K562 (cell line): ENCODE measurements around the gene CCSAP. TPM values are rescaled to one million over a fixed set of nuclear protein-coding genes. Genes with fewer than 3 reads are reported as not detected.

Experiments
- CBFA2T3 ChIP-seq: fragments of 450-650 bp; IDR thresholded peaks from 2 replicates; pipeline ENCODE4 v1.6.1; 2017
- CTBP1 ChIP-seq: fragments of 450-650 bp; IDR thresholded peaks from 2 replicates; pipeline ENCODE4 v1.6.1; 2016; ENCODE audit warnings: borderline replicate concordance
- FOSL1 ChIP-seq: fragments of 200-800 bp; sonication (Bioruptor generic); conservative IDR thresholded peaks from 2 replicates; pipeline ENCODE4 v1.6.1; 2016; ENCODE audit warnings: missing genetic modification characterization, missing compliant biosample characterization
- PHF8 ChIP-seq: fragments of 200-600 bp; sonication (generic); IDR thresholded peaks from 2 replicates; pipeline ENCODE4 v1.6.1; 2012; ENCODE audit warnings: mixed run types, mild to moderate bottlenecking, inconsistent platforms, low read length, moderate library complexity, borderline replicate concordance
- ZNF146 ChIP-seq: IDR thresholded peaks from one replicate; pipeline ENCODE4 v1.6.1; 2018; ENCODE audit warnings: missing compliant biosample characterization; ENCODE audit not compliant: unreplicated experiment
- ZNF212 ChIP-seq: fragments of 450-650 bp; formaldehyde crosslinking; IDR thresholded peaks from 2 replicates; pipeline ENCODE4 v1.4.0; 2020; ENCODE audit warnings: mild to moderate bottlenecking
- polyA plus RNA-seq, 8 experiments: library from polyadenylated mRNA; depleted of rRNA in 4 of 8; stranded (reverse) in 5 of 8; unstranded in 3 of 8; fragments of >200 nt; fragmentation: Nextera tagmentation in 2 of 8; fragmentation: Illumina TruSeq in 1 of 8; extraction: Ambion mirVana in 2 of 8; extraction: Trizol in 1 of 8; gene quantifications; 2 replicates each; pipeline versions ENCODE4 v1.2.1 to v1.2.3, GENCODE V29; 2011 to 2014; ENCODE audit warnings: inconsistent platforms in 1 of 8, missing spikeins in 1 of 8
- total RNA-seq, 7 experiments: library from RNA; depleted of rRNA in 6 of 7; stranded (reverse); fragments of >200 nt in 6 of 7; fragmentation: Illumina TruSeq in 2 of 7; extraction: Trizol in 2 of 7; gene quantifications; 2 replicates each; pipeline versions ENCODE4 v1.2.1 to v1.2.3, GENCODE V29; 2011 to 2021; ENCODE audit warnings: low replicate concordance in 1 of 7
- TF ChIP-seq, protein P1 (sequence below): sonication (generic); formaldehyde crosslinking; IDR thresholded peaks from 2 replicates; pipeline ENCODE4 v1.4.0; 2020; ENCODE audit warnings: mild to moderate bottlenecking, missing genetic modification reagents
- TF ChIP-seq, protein P2 (sequence below), 2 experiments: fragments of 450-650 bp in 1 of 2; sonication (generic) in 1 of 2; formaldehyde crosslinking in 1 of 2; IDR thresholded peaks in 1 of 2; conservative IDR thresholded peaks in 1 of 2; 2 replicates each; pipeline versions ENCODE4 v1.6.1 to v1.8.1; 2016 to 2023; ENCODE audit warnings: mild to moderate bottlenecking in 2 of 2, moderate library complexity in 2 of 2, inconsistent platforms in 1 of 2, missing genetic modification reagents in 1 of 2
- TF ChIP-seq, protein P3 (sequence below), 2 experiments: fragments of 450-650 bp; formaldehyde crosslinking in 1 of 2; IDR thresholded peaks; 2 replicates each; pipeline versions ENCODE4 v1.4.0 to v1.6.1; 2014 to 2020; ENCODE audit warnings: mild to moderate bottlenecking in 2 of 2, borderline replicate concordance in 1 of 2, low read depth in 1 of 2

CCSAP gene
- total and polyA plus RNA-seq, 9 of the 15 experiments (the other 6 are each of a cell fraction or from before 2014, with no cell fraction given), result 3.6 to 15.9 (median 9.5) TPM

DNA sequence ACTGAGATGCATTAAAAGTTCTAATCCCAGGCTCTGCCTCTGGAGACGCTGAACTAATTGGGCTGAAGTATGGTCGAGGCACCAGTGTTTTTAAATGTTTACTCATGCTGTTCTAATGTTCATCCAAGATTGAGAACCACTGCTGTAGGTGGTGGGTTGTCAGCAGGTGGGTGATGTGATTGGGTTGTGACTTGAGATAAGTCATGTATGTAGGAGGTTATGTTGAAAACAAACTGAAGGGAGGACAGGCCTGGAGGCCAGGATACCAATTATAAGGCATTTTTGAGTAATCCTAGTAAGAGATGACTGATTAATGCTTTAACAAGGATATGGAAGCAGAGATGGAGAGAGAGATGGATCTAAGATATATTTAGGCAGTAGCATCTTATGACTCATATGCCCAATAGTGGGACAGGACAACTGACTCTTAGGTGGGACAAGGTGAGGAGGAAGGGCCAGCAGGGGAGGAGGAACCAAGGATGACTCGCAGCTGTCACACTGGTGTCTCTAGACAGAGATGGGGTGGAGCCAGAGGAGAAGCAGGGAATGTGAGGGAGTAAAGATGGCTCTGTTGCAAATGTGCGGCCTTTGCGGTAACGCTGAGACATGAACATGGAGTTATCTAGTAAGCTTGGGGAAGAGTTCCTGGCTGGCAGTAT lies 42.6 kb downstream of the CCSAP start (continued):
- TF ChIP-seq, protein P1, sequence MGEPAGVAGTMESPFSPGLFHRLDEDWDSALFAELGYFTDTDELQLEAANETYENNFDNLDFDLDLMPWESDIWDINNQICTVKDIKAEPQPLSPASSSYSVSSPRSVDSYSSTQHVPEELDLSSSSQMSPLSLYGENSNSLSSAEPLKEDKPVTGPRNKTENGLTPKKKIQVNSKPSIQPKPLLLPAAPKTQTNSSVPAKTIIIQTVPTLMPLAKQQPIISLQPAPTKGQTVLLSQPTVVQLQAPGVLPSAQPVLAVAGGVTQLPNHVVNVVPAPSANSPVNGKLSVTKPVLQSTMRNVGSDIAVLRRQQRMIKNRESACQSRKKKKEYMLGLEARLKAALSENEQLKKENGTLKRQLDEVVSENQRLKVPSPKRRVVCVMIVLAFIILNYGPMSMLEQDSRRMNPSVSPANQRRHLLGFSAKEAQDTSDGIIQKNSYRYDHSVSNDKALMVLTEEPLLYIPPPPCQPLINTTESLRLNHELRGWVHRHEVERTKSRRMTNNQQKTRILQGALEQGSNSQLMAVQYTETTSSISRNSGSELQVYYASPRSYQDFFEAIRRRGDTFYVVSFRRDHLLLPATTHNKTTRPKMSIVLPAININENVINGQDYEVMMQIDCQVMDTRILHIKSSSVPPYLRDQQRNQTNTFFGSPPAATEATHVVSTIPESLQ (CRISPR knock-in tag), result no peak
- TF ChIP-seq FOSL1, result peak; percentile 39; the same call in 1 of the 2 replicates
- TF ChIP-seq, protein P2, sequence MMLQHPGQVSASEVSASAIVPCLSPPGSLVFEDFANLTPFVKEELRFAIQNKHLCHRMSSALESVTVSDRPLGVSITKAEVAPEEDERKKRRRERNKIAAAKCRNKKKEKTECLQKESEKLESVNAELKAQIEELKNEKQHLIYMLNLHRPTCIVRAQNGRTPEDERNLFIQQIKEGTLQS (IDR thresholded peaks at IDR 0.05), result 0 out of 2 replicates have a peak, but pooled peaks have one; percentile 32
- TF ChIP-seq, protein P2 (CRISPR knock-in tag; conservative IDR thresholded peaks at IDR 0.05), result no peak
- TF ChIP-seq PHF8, result no peak
- TF ChIP-seq ZNF212 (CRISPR knock-in tag), result no peak
- no peak for TF ChIP-seq ZNF146 (CRISPR knock-in tag)
- TF ChIP-seq, protein P3, sequence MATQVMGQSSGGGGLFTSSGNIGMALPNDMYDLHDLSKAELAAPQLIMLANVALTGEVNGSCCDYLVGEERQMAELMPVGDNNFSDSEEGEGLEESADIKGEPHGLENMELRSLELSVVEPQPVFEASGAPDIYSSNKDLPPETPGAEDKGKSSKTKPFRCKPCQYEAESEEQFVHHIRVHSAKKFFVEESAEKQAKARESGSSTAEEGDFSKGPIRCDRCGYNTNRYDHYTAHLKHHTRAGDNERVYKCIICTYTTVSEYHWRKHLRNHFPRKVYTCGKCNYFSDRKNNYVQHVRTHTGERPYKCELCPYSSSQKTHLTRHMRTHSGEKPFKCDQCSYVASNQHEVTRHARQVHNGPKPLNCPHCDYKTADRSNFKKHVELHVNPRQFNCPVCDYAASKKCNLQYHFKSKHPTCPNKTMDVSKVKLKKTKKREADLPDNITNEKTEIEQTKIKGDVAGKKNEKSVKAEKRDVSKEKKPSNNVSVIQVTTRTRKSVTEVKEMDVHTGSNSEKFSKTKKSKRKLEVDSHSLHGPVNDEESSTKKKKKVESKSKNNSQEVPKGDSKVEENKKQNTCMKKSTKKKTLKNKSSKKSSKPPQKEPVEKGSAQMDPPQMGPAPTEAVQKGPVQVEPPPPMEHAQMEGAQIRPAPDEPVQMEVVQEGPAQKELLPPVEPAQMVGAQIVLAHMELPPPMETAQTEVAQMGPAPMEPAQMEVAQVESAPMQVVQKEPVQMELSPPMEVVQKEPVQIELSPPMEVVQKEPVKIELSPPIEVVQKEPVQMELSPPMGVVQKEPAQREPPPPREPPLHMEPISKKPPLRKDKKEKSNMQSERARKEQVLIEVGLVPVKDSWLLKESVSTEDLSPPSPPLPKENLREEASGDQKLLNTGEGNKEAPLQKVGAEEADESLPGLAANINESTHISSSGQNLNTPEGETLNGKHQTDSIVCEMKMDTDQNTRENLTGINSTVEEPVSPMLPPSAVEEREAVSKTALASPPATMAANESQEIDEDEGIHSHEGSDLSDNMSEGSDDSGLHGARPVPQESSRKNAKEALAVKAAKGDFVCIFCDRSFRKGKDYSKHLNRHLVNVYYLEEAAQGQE (IDR thresholded peaks at IDR 0.05; ENCODE audit: borderline replicate concordance), result no peak
- TF ChIP-seq, protein P3 (CRISPR knock-in tag; IDR thresholded peaks at IDR 0.05; ENCODE audit: low read depth), result no peak
- peak; percentile 66 for TF ChIP-seq CBFA2T3
- 0 out of 2 replicates have a peak, but pooled peaks have one; percentile 24 for TF ChIP-seq CTBP1
